ENCODE results near the gene BRAT1.

The BRAT1 gene

DNA sequence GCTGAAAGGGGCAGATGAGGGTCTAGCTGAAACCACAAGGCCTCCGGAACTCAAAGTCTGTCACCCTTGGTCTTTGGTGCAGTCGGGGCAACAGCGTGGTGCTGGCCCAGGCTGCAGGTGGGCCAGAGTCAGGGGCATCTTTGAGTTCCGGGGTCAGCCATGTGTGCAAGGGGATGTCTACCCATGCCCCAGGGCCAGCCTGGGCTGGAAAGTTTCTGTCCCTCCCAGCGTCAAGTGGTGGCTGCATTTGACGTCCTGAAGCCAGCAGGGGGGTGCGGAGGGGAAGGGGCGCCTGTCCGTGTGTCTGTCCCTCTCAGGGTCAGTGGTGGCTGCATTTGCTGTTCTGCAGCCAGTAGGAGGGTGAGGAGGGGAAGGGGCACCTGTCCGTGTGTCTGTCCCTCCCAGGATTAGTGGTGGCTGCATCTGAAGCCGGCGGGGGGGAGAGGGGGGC, 638 bp downstream of the BRAT1 start:
- no peak for DNase-seq (ENCODE audit: extremely low read depth, low read depth)
- TF ChIP-seq, protein P1, sequence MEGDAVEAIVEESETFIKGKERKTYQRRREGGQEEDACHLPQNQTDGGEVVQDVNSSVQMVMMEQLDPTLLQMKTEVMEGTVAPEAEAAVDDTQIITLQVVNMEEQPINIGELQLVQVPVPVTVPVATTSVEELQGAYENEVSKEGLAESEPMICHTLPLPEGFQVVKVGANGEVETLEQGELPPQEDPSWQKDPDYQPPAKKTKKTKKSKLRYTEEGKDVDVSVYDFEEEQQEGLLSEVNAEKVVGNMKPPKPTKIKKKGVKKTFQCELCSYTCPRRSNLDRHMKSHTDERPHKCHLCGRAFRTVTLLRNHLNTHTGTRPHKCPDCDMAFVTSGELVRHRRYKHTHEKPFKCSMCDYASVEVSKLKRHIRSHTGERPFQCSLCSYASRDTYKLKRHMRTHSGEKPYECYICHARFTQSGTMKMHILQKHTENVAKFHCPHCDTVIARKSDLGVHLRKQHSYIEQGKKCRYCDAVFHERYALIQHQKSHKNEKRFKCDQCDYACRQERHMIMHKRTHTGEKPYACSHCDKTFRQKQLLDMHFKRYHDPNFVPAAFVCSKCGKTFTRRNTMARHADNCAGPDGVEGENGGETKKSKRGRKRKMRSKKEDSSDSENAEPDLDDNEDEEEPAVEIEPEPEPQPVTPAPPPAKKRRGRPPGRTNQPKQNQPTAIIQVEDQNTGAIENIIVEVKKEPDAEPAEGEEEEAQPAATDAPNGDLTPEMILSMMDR (IDR thresholded peaks at IDR 0.05; ENCODE audit: low read depth, low read length), result no peak

DNA sequence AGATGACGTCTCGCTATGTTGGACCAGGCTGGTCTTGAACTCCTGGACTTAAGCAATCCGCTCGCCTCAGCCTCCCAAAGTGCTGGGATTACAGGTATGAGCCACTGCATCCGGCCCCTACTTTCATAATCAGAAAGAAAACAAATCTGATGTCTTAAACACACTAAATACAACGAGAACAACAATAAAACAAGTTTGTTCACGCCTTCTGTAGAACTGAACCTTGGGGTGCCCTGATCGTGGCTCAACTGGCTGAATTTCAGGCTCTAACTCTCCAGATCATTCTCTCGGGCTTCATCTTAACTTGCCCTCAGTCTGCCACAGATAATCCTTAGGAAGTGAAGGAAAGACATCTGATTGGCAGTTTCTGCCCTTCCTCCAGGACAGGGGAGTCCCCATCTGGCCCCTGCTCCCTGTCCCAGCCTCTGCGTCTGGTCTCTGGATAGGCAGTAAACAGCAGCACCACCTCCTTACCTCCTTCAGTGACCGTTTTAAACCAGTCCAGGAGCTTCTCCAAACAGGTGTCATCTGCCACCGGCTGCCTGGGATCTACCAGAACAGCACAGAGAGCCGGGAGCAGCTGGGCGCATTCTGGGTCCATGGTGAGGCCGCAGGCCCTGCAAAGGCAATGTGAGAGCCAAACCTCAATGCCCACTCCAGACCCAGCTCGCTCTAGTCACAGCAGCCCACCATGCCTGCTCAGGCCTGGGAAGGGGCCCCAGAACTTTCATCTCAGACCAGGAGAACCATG, 1.3 kb downstream of the BRAT1 start:
- DNase-seq (ENCODE audit: extremely low read depth, low read depth), result no peak
- TF ChIP-seq, protein P1 (IDR thresholded peaks at IDR 0.05; ENCODE audit: low read depth, low read length), result no peak

DNA sequence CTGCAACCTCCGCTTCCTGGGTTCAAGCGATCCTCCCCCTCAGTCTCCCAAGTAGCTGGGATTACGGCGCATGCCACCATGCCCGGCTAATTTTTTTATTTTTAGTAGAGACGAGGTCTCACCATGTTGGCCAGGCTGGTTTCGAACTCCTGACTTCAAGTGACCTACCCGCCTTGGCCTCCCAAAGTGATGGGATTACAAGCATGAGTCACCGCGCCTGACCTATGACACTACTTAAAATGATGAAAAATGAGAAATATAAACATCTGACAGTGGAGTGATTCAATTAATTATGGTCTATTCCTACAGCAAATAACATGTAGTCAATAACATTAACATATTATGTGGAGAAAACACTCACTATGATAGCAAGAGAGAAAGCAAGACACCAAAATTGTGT, 2.2 kb downstream of the BRAT1 start:
- TF ChIP-seq, protein P1 (IDR thresholded peaks at IDR 0.05; ENCODE audit: low read depth, low read length), result no peak
- DNase-seq (ENCODE audit: extremely low read depth, low read depth), result no peak

GRCh38 chr7:2551418-2551817, 3.9 kb downstream of the BRAT1 start:
- no peak for DNase-seq (ENCODE audit: extremely low read depth, low read depth)
- TF ChIP-seq, protein P1 (IDR thresholded peaks at IDR 0.05; ENCODE audit: low read depth, low read length), result no peak

DNA sequence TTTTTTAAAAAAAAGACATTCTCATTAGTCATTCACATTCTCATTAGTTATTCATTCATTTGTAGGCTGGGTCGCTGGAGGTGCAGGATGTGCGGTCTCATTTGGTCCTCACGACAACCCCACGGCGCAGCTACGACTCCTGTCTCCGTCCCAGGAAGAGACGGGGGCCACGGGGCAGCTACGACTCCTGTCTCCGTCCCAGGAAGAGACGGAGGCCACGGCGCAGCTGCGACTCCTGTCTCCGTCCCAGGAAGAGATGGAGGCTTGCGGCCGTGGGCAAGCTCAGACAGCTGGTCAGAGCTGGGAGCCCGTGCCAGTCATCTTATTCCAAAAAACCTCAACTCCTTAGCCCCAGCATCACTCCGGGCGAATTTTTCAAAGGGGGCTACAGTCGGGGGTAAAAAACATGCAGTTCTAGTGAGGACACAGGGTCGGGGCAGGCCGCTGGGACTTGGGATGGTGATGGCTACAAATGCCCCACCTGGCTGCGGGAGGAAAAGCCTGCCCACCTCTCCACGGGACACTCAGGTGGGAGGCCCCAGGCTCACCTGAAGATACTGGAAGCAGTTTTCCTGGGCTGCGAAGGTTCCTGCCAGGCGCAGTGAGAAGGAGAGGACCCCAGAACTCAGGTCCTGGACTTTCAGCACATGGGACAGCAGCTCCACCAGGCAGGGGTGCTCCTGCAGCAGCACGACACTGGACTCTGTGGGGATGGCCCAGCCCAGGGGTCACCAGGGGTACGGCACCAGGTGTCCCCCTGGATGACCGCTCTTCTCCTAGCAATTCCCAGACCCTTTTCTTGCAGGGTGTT, 8.3 kb downstream of the BRAT1 start:
- TF ChIP-seq, protein P1 (IDR thresholded peaks at IDR 0.05; ENCODE audit: low read depth, low read length), result no peak
- no peak for DNase-seq (ENCODE audit: extremely low read depth, low read depth)

DNA sequence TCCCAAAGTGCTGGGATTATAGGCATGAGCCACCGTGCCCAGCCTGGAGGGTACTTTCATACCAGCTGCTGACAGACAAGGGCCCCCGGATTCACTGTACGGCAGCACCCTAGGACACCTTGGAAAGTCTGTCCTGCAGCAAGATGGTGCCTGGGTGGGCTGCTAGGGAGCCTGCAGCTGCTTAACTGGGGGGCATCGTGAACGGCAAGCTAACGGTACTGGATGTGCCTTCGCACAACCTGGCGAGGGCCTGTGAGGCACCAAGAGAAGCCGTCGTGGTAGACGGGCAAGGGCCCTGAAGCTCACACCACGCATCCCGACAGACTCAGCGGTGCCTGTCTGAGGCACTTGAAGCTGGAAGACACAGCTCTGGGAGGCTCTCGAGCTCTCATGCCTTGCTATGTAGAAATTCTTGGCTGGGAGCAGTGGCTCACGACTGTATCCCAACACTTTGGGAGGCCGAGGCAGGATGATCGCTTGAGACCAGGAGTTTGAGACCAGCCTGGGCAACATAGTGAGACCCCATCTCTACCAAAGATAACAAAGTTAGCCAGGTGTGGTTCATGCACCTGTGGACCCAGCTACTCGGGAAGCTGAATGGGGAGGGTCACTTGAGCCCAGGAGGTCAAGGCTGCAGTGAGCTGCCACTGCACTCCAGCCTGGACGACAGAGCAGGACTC, 9.4 kb downstream of the BRAT1 start:
- DNase-seq (ENCODE audit: extremely low read depth, low read depth), result no peak
- TF ChIP-seq, protein P1 (IDR thresholded peaks at IDR 0.05; ENCODE audit: low read depth, low read length), result no peak

Data from AG09319 (cell line).